Neural cell (in vitro differentiated cells): Measurements from ENCODE around the gene NRG3. TPM values are rescaled to one million over a fixed set of nuclear protein-coding genes. Genes with fewer than 3 reads are reported as not detected.
"Not testable (repeated sequence)": the region's sequence is repeated elsewhere in the genome, so short reads cannot be mapped to it uniquely, and the experiment has no call there.

ENCODE experiments used
- H2AFZ ChIP-seq: fragments of 200-600, 300-800 bp; sonication (generic), shearing (Covaris generic); 2 replicates; pipeline ENCODE4 v1.6.0; 2014; ENCODE audit warnings: low read depth, mild to moderate bottlenecking, antibody characterized with exemption, low read length, moderate library complexity
- H3F3A ChIP-seq: fragments of 200-600 bp; shearing (Covaris generic); 2 replicates; pipeline ENCODE4 v1.6.1; 2016; ENCODE audit warnings: mild to moderate bottlenecking, moderate library complexity, mixed read lengths, antibody characterized with exemption, low read length; ENCODE audit not compliant: insufficient read depth, poor library complexity, severe bottlenecking
- H3K27ac ChIP-seq: fragments of 200-600, 300-800 bp; sonication (generic), shearing (Covaris generic); 2 replicates; pipeline ENCODE4 v1.5.1; 2014; ENCODE audit warnings: mild to moderate bottlenecking, low read length, moderate library complexity
- H3K27me3 ChIP-seq: fragments of 300-800, 200-600 bp; sonication (generic), shearing (Covaris generic); 2 replicates; pipeline ENCODE4 v1.6.0; 2014; ENCODE audit warnings: mild to moderate bottlenecking, low read depth, low read length, moderate library complexity; ENCODE audit not compliant: insufficient read depth
- H3K36me3 ChIP-seq: fragments of 300-800, 200-600 bp; sonication (generic), shearing (Covaris generic); 2 replicates; pipeline ENCODE4 v1.5.1; 2014; ENCODE audit warnings: mild to moderate bottlenecking, antibody characterized with exemption, low read length, moderate library complexity; ENCODE audit not compliant: insufficient read depth
- H3K4me2 ChIP-seq: fragments of 300-800, 200-600 bp; sonication (generic), shearing (Covaris generic); 2 replicates; pipeline ENCODE4 v1.6.0; 2014; ENCODE audit warnings: mild to moderate bottlenecking, low read length
- H3K4me3 ChIP-seq: fragments of 300-800, 200-600 bp; sonication (generic), shearing (Covaris generic); 2 replicates; pipeline ENCODE4 v1.5.1; 2014; ENCODE audit warnings: mild to moderate bottlenecking, low read length, moderate library complexity
- H3K79me2 ChIP-seq: fragments of 200-600 bp; shearing (Covaris generic); replicated peaks from 2 replicates; pipeline ENCODE4 v1.6.0; 2014; ENCODE audit warnings: mild to moderate bottlenecking, low read length, moderate library complexity; ENCODE audit not compliant: insufficient read depth
- H3K9ac ChIP-seq: fragments of 300-800, 200-600 bp; sonication (generic), shearing (Covaris generic); 2 replicates; pipeline ENCODE4 v1.6.1; 2016; ENCODE audit warnings: mild to moderate bottlenecking, low read length, mixed read lengths
- H3K9me2 ChIP-seq: fragments of 200-600 bp; shearing (Covaris generic); 2 replicates; pipeline ENCODE4 v1.6.1; 2016; ENCODE audit warnings: mild to moderate bottlenecking, low read length, mixed read lengths; ENCODE audit not compliant: insufficient read depth
- H3K9me3 ChIP-seq: fragments of 200-600, 300-800 bp; sonication (generic), shearing (Covaris generic); 2 replicates; pipeline ENCODE4 v1.6.1; 2016; ENCODE audit warnings: mild to moderate bottlenecking, mixed run types, low read length, moderate library complexity, mixed read lengths
- H4K20me1 ChIP-seq: fragments of 200-600 bp; shearing (Covaris generic); 2 replicates; pipeline ENCODE4 v1.6.1; 2016; ENCODE audit warnings: mild to moderate bottlenecking, mixed run types; ENCODE audit not compliant: insufficient read depth
- EP300 ChIP-seq: fragments of 450-650 bp; conservative IDR thresholded peaks from 2 replicates; pipeline ENCODE4 v1.6.1; 2014; ENCODE audit warnings: antibody characterized with exemption, mild to moderate bottlenecking, moderate library complexity; ENCODE audit not compliant: poor library complexity, severe bottlenecking
- EZH2 ChIP-seq: fragments of 200-600, 300-800 bp; shearing (Covaris generic), sonication (generic); IDR thresholded peaks from 2 replicates; pipeline ENCODE4 v1.6.1; 2014; ENCODE audit warnings: antibody characterized with exemption, low read length, borderline replicate concordance, mild to moderate bottlenecking; ENCODE audit not compliant: insufficient read depth, poor library complexity, severe bottlenecking
- MXI1 ChIP-seq: fragments of 450-650 bp; conservative IDR thresholded peaks from 2 replicates; pipeline ENCODE4 v1.6.1; 2014; ENCODE audit warnings: antibody characterized with exemption, mild to moderate bottlenecking; ENCODE audit not compliant: poor library complexity, severe bottlenecking
- POLR2AphosphoS5 ChIP-seq: IDR thresholded peaks from 2 replicates; pipeline ENCODE4 v1.6.1; 2012
- RAD21 ChIP-seq: fragments of 450-650 bp; conservative IDR thresholded peaks from 2 replicates; pipeline ENCODE4 v1.6.1; 2014; ENCODE audit warnings: antibody characterized with exemption, mild to moderate bottlenecking, moderate library complexity
- REST ChIP-seq: IDR thresholded peaks from 2 replicates; pipeline ENCODE4 v1.6.1; 2012; ENCODE audit warnings: borderline replicate concordance
- SMC3 ChIP-seq: fragments of 450-650 bp; conservative IDR thresholded peaks from 2 replicates; pipeline ENCODE4 v1.6.1; 2014; ENCODE audit warnings: antibody characterized with exemption, mild to moderate bottlenecking, moderate library complexity; ENCODE audit not compliant: poor library complexity
- TAF1 ChIP-seq: IDR thresholded peaks from 2 replicates; pipeline ENCODE4 v1.6.1; 2012; ENCODE audit warnings: low read depth
- polyA plus RNA-seq: library from polyadenylated mRNA; depleted of rRNA; stranded (reverse); fragments of >200 nt; gene quantifications from 2 replicates; pipeline ENCODE4 v1.2.3, GENCODE V29; 2014
- TF ChIP-seq, protein P1 (sequence below): fragments of 450-650 bp; IDR thresholded peaks from 2 replicates; pipeline ENCODE4 v1.5.1; 2014; ENCODE audit warnings: antibody characterized with exemption, mild to moderate bottlenecking, moderate library complexity; ENCODE audit not compliant: poor library complexity, severe bottlenecking

NRG3 gene
- polyA plus RNA-seq, 1 donor from 2014 or later, result 14.0 TPM

- no peaks in the 10 kb centered on the region for H4K20me1 ChIP-seq
- H3K4me2 ChIP-seq, result no peak overlapping the region
- no peak overlapping the region for H3K27ac ChIP-seq
- H3F3A ChIP-seq, result no peaks in the 10 kb centered on the region
- H3K9me3 ChIP-seq, result no peaks in the 10 kb centered on the region
- no peak overlapping the region for H3K9ac ChIP-seq
- no peaks in the 10 kb centered on the region for H3K36me3 ChIP-seq
- no peaks in the 10 kb centered on the region for H3K79me2 ChIP-seq
- H3K4me3 ChIP-seq, result no peak overlapping the region
- H3K27me3 ChIP-seq, result no peaks in the 10 kb centered on the region
- no peaks in the 10 kb centered on the region for H3K9me2 ChIP-seq
- no peak overlapping the region for H2AFZ ChIP-seq
- TF ChIP-seq, protein P1, sequence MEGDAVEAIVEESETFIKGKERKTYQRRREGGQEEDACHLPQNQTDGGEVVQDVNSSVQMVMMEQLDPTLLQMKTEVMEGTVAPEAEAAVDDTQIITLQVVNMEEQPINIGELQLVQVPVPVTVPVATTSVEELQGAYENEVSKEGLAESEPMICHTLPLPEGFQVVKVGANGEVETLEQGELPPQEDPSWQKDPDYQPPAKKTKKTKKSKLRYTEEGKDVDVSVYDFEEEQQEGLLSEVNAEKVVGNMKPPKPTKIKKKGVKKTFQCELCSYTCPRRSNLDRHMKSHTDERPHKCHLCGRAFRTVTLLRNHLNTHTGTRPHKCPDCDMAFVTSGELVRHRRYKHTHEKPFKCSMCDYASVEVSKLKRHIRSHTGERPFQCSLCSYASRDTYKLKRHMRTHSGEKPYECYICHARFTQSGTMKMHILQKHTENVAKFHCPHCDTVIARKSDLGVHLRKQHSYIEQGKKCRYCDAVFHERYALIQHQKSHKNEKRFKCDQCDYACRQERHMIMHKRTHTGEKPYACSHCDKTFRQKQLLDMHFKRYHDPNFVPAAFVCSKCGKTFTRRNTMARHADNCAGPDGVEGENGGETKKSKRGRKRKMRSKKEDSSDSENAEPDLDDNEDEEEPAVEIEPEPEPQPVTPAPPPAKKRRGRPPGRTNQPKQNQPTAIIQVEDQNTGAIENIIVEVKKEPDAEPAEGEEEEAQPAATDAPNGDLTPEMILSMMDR, result no peak
- TF ChIP-seq MXI1, result no peak
Measured at GRCh38 chr10:82953909-82954308, 1078.9 kb downstream of the NRG3 start.

GRCh38 chr10:82960421-82961060 lies 1085.5 kb downstream of the NRG3 start:
- not testable (repeated sequence) for H3K36me3 ChIP-seq, H3K27ac ChIP-seq, H3K4me2 ChIP-seq, H3K9me2 ChIP-seq, H4K20me1 ChIP-seq, H2AFZ ChIP-seq, H3F3A ChIP-seq, H3K27me3 ChIP-seq, H3K9ac ChIP-seq, H3K9me3 ChIP-seq, H3K4me3 ChIP-seq, H3K79me2 ChIP-seq

DNA sequence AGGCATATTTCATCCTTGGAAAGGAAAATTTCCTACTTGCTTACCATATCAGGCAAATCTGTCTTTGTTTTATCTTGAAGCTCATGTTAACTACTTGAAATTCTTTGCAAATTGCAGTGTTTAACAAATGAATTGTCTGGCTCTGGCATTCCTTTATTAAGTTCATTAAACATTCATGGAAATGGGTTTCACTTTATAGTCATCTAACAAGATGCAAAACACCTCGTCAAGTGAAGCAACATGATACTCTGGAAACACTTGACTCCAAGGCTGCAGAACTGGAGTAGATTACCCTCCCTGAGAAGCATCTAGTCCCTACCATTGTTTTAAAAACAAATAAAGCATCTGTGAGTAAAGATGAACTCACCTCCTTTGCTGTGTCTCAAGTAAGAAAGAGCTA lies 1086.9 kb downstream of the NRG3 start:
- no peak for TF ChIP-seq TAF1
- no peak for TF ChIP-seq EZH2
- TF ChIP-seq EP300, result no peak
- TF ChIP-seq SMC3, result no peak
- no peak for TF ChIP-seq MXI1
- TF ChIP-seq, protein P1, result no peak
- TF ChIP-seq RAD21, result no peak
- no peak for TF ChIP-seq POLR2AphosphoS5
- no peak for TF ChIP-seq REST
- no peak overlapping the region for H3K4me3 ChIP-seq
- H4K20me1 ChIP-seq, result no peaks in the 10 kb centered on the region
- H3K9me2 ChIP-seq, result no peaks in the 10 kb centered on the region
- H3K4me2 ChIP-seq, result no peak overlapping the region
- no peak overlapping the region for H3K9ac ChIP-seq
- no peaks in the 10 kb centered on the region for H3K9me3 ChIP-seq
- H3F3A ChIP-seq, result peaks cover 3% of the 10 kb centered on the region
- no peaks in the 10 kb centered on the region for H3K79me2 ChIP-seq
- no peaks in the 10 kb centered on the region for H3K36me3 ChIP-seq
- no peak overlapping the region for H3K27ac ChIP-seq
- no peaks in the 10 kb centered on the region for H3K27me3 ChIP-seq
- no peak overlapping the region for H2AFZ ChIP-seq
